ENCODE measurements around the gene PLCB3.

The PLCB3 gene

GRCh38 chr11:64251016-64251752 lies at the start of gene PLCB3:
TSS of gene PLCB3 (plus strand) at chr11:64251530. CDS start at chr11:64251650, 120 bp downstream.
- peak; percentile 61 for DNase-seq

GRCh38 chr11:64201543-64201942 lies 49.8 kb upstream of the PLCB3 start:
- no peak for DNase-seq

- DNase-seq, result no peak
These were observed 48.3 kb upstream of the PLCB3 start for GRCh38 chr11:64202992-64203391.

GRCh38 chr11:64203421-64204079 lies 47.8 kb upstream of the PLCB3 start:
- no peak for DNase-seq

- no peak for DNase-seq
These were observed 47.3 kb upstream of the PLCB3 start for GRCh38 chr11:64204080-64204440.

GRCh38 chr11:64204464-64204989 lies 46.8 kb upstream of the PLCB3 start:
- DNase-seq, result peak; percentile 90

GRCh38 chr11:64206457-64207255 lies 44.7 kb upstream of the PLCB3 start, which contains the start of gene FERMT3:
TSS of gene FERMT3 (plus strand) at chr11:64206721. CDS start at chr11:64207365, 644 bp downstream.
- DNase-seq, result peak; percentile 90

- DNase-seq, result peak; percentile 87
These were observed 43.9 kb upstream of the PLCB3 start for GRCh38 chr11:64207256-64208085.

GRCh38 chr11:64208086-64208795 lies 43.1 kb upstream of the PLCB3 start:
- no peak for DNase-seq

- no peak for DNase-seq
These were observed 42.4 kb upstream of the PLCB3 start for GRCh38 chr11:64208796-64209562.

- no peak for DNase-seq
These were observed 41.8 kb upstream of the PLCB3 start for GRCh38 chr11:64209563-64209843.

GRCh38 chr11:64210301-64211020 lies 40.9 kb upstream of the PLCB3 start:
- DNase-seq, result no peak

- DNase-seq, result no peak
These were observed 40.0 kb upstream of the PLCB3 start for GRCh38 chr11:64211181-64211872.

GRCh38 chr11:64216879-64217278 lies 34.5 kb upstream of the PLCB3 start:
- DNase-seq, result peak; percentile 26

- no peak for DNase-seq
These were observed 32.5 kb upstream of the PLCB3 start for GRCh38 chr11:64218628-64219353.

- no peak for DNase-seq
These were observed 32.0 kb upstream of the PLCB3 start for GRCh38 chr11:64219354-64219684.

GRCh38 chr11:64219755-64220154 lies 31.6 kb upstream of the PLCB3 start:
- DNase-seq, result no peak

- no peak for DNase-seq
These were observed 31.1 kb upstream of the PLCB3 start for GRCh38 chr11:64220271-64220670.

- no peak for DNase-seq
These were observed 30.5 kb upstream of the PLCB3 start for GRCh38 chr11:64220798-64221197.
